Activated T-helper 1 cell treated with anti-CD3 and anti-CD28 coated beads, Interleukin-12 subunit alpha, Interleukin-12 subunit beta, Interleukin-2, Interleukin-4 antibody, amounts not matched to agents 30 ng/mL and 10 ng/mL and 1 ng/mL, durations not matched to agents 14 hours and 24 hours and 36 hours (primary cell): ENCODE data around the gene THAP12. TPM values are rescaled to one million over a fixed set of nuclear protein-coding genes. Genes with fewer than 3 reads are reported as not detected.

ENCODE experiments used
- DNase-seq: peaks from one replicate; pipeline ENCODE4 v3.0.0; 2021; ENCODE audit warnings: low spot score
- H3K27ac Mint-ChIP-seq: one replicate; pipeline ENCODE4 v1.8.0; 2021; ENCODE audit warnings: mild to moderate bottlenecking, mixed read lengths
- H3K27me3 Mint-ChIP-seq: one replicate; pipeline ENCODE4 v1.8.0; 2022; ENCODE audit warnings: mild to moderate bottlenecking, moderate library complexity, mixed read lengths; ENCODE audit not compliant: insufficient read depth
- H3K36me3 Mint-ChIP-seq: one replicate; pipeline ENCODE4 v1.8.0; 2021; ENCODE audit warnings: low read depth, mixed read lengths
- H3K4me1 Mint-ChIP-seq: one replicate; pipeline ENCODE4 v1.8.0; 2021; ENCODE audit warnings: low read depth, mixed read lengths
- H3K4me3 Mint-ChIP-seq: one replicate; pipeline ENCODE4 v1.8.0; 2021; ENCODE audit warnings: mild to moderate bottlenecking, moderate library complexity, mixed read lengths
- H3K9me3 Mint-ChIP-seq: one replicate; pipeline ENCODE4 v1.8.0; 2021; ENCODE audit warnings: mixed read lengths
- intact Hi-C: fragments of 100-400 bp; cut with micrococcal nuclease; formaldehyde crosslinking; loops from one replicate; pipeline ENCODE4 v1.15.1; 2024
- total RNA-seq: library from RNA; stranded (reverse); gene quantifications from 2 replicates; pipeline ENCODE4 v1.2.3, GENCODE V29; 2022

Gene THAP12
- total RNA-seq, 1 donor from 2014 or later: 78.3 TPM

DNA sequence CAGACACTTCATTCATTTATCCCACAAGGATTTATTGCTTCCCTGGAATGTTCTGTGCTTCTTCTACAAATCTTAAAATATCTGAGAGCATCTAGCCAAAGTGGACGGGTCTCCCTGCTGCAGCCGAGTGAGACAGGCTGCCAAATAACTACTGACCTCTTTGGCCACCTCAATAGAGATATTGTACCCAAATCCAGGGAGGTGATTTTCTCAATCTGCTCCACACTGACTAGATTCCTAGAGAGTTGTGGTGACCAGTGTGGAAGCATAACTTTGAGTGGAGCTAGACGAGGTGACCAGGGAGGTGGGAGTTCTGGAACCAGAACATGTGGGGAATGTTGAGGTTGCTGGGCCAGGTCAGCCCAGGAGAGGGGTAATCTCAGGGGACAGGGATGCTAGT lies 77.5 kb downstream of the THAP12 start:
- Mint-ChIP-seq H3K9me3 (no peaks in the 10 kb centered on the region), H3K36me3 (no peaks in the 10 kb centered on the region), H3K4me3 (no peak overlapping the region), H3K4me1 (no peaks in the 10 kb centered on the region), H3K27ac (no peak overlapping the region), H3K27me3 (peaks cover 12% of the 10 kb centered on the region)
- intact Hi-C loops: no loop called here
- no peak for DNase-seq

DNA sequence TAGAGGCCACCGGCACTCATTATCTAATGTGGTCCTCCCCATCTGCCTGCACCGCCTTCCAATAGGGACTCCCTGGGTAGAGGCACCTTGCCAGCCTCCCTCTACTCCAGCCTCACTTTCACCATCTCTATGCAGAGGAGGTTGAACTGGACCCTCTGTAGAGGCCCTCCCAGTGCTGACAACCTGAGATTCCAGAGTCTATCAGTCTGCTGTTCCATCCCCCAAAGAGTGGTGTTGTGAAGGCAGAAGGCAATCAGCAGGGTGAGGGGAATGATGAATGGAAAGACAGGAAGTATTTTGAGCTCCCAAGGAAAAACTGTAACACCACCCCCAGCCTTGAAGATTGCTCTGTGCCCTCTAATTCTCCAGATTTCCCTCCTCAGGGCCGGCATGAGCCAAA lies 77.9 kb downstream of the THAP12 start:
- no peaks in the 10 kb centered on the region for H3K9me3 Mint-ChIP-seq
- H3K27ac Mint-ChIP-seq: no peak overlapping the region
- no peak for DNase-seq
- no peak overlapping the region for H3K4me3 Mint-ChIP-seq
- intact Hi-C loops: no loop called here
- H3K27me3 Mint-ChIP-seq: peaks cover 12% of the 10 kb centered on the region
- no peaks in the 10 kb centered on the region for H3K36me3 Mint-ChIP-seq
- H3K4me1 Mint-ChIP-seq: no peaks in the 10 kb centered on the region

Other genes with a start within 250 kb of the THAP12 start
- 0.39 TPM in 1 of 2 replicates, not detected in the other for gene WNT11, start 174.6 kb downstream of the THAP12 start, total RNA-seq
- 3.9 and 4.7 TPM in 2 replicates for gene GVQW3, start 191 bp upstream of the THAP12 start, total RNA-seq
- gene EMSY, start 63.9 kb upstream of the THAP12 start, total RNA-seq: 30.4 and 34.8 TPM in 2 replicates